K562 (cell line): ENCODE data around the gene STX1A. TPM values are rescaled to one million over a fixed set of nuclear protein-coding genes. Genes with fewer than 3 reads are reported as not detected.

Experiments
- HNRNPH1 ChIP-seq: fragments of 200-400 bp; formaldehyde crosslinking; optimal IDR thresholded peaks from 2 replicates; pipeline ENCODE3; 2017; ENCODE audit warnings: low read depth, mild to moderate bottlenecking, low read length, moderate library complexity
- KAT8 ChIP-seq: fragments of 450-650 bp; IDR thresholded peaks from 2 replicates; pipeline ENCODE4 v1.6.1; 2016; ENCODE audit warnings: low read depth, mild to moderate bottlenecking
- KLF13 ChIP-seq: fragments of 450-650 bp; IDR thresholded peaks from 2 replicates; pipeline ENCODE4 v1.6.1; 2016; ENCODE audit warnings: missing genetic modification characterization, low read depth, mild to moderate bottlenecking, missing compliant biosample characterization, moderate library complexity, borderline replicate concordance
- NCOA4 ChIP-seq: fragments of 450-650 bp; IDR thresholded peaks from 2 replicates; pipeline ENCODE4 v1.6.1; 2018; ENCODE audit warnings: mild to moderate bottlenecking; ENCODE audit not compliant: partially characterized antibody
- NFXL1 ChIP-seq: fragments of 450-650 bp; formaldehyde crosslinking; IDR thresholded peaks from 2 replicates; pipeline ENCODE4 v1.4.0; 2021; ENCODE audit warnings: mild to moderate bottlenecking
- PHB2 ChIP-seq: fragments of 450-650 bp; IDR thresholded peaks from 2 replicates; pipeline ENCODE4 v1.6.1; 2017; ENCODE audit warnings: low read depth
- RAD21 ChIP-seq, 2 experiments: fragments of 250-450 bp in 1 of 2; fragments of 450-650 bp in 1 of 2; sonication (Bioruptor Pico) in 1 of 2; formaldehyde crosslinking in 1 of 2; IDR thresholded peaks in 1 of 2; conservative IDR thresholded peaks in 1 of 2; 2 replicates each; pipeline versions ENCODE4 v1.4.0 to v1.8.0; 2020 to 2022; ENCODE audit warnings: mild to moderate bottlenecking in 2 of 2, moderate library complexity in 1 of 2
- RBM15 ChIP-seq: fragments of 200-400 bp; formaldehyde crosslinking; IDR thresholded peaks from 2 replicates; pipeline ENCODE4 v1.6.1; 2018; ENCODE audit warnings: mild to moderate bottlenecking, low read length, moderate library complexity; ENCODE audit not compliant: insufficient read depth
- SAFB2 ChIP-seq: fragments of 200-400 bp; formaldehyde crosslinking; IDR thresholded peaks from 2 replicates; pipeline ENCODE4 v1.6.1; 2018; ENCODE audit warnings: borderline replicate concordance, low read length, low read depth, moderate library complexity; ENCODE audit not compliant: severe bottlenecking
- SLC30A9 ChIP-seq: fragments of 250-450 bp; sonication (Bioruptor Pico); IDR thresholded peaks from 2 replicates; pipeline ENCODE4 v1.8.0; 2022; ENCODE audit warnings: mild to moderate bottlenecking, moderate library complexity
- SNIP1 ChIP-seq: fragments of 450-650 bp; IDR thresholded peaks from 2 replicates; pipeline ENCODE4 v1.7.1; 2017; ENCODE audit warnings: low read depth, mild to moderate bottlenecking
- ZBTB17 ChIP-seq: fragments of 450-650 bp; formaldehyde crosslinking; IDR thresholded peaks from 2 replicates; pipeline ENCODE4 v1.4.0; 2020; ENCODE audit warnings: mild to moderate bottlenecking
- ZKSCAN1 ChIP-seq: fragments of 150-350 bp; IDR thresholded peaks from 2 replicates; pipeline ENCODE4 v1.6.1; 2016; ENCODE audit warnings: low read depth, low read length
- ZNF124 ChIP-seq: sonication (generic); formaldehyde crosslinking; IDR thresholded peaks from 2 replicates; pipeline ENCODE4 v1.8.1; 2022; ENCODE audit warnings: missing genetic modification reagents
- ZNF184 ChIP-seq: sonication (generic); formaldehyde crosslinking; IDR thresholded peaks from 2 replicates; pipeline ENCODE4 v1.5.0; 2020; ENCODE audit warnings: missing genetic modification reagents
- polyA plus RNA-seq, 8 experiments: library from polyadenylated mRNA; depleted of rRNA in 4 of 8; stranded (reverse) in 5 of 8; unstranded in 3 of 8; fragments of >200 nt; fragmentation: Nextera tagmentation in 2 of 8; fragmentation: Illumina TruSeq in 1 of 8; extraction: Ambion mirVana in 2 of 8; extraction: Trizol in 1 of 8; gene quantifications; 2 replicates each; pipeline versions ENCODE4 v1.2.1 to v1.2.3, GENCODE V29; 2011 to 2014; ENCODE audit warnings: inconsistent platforms in 1 of 8, missing spikeins in 1 of 8
- total RNA-seq, 7 experiments: library from RNA; depleted of rRNA in 6 of 7; stranded (reverse); fragments of >200 nt in 6 of 7; fragmentation: Illumina TruSeq in 2 of 7; extraction: Trizol in 2 of 7; gene quantifications; 2 replicates each; pipeline versions ENCODE4 v1.2.1 to v1.2.3, GENCODE V29; 2011 to 2021; ENCODE audit warnings: low replicate concordance in 1 of 7
- TF ChIP-seq, protein P1 (sequence below): sonication (generic); formaldehyde crosslinking; IDR thresholded peaks from 2 replicates; pipeline ENCODE4 v1.8.1; 2023; ENCODE audit warnings: mild to moderate bottlenecking, missing genetic modification reagents
- TF ChIP-seq, protein P2 (sequence below): sonication (generic); formaldehyde crosslinking; IDR thresholded peaks from 2 replicates; pipeline ENCODE4 v1.8.0; 2022; ENCODE audit warnings: mild to moderate bottlenecking, missing genetic modification reagents
- TF ChIP-seq, protein P3 (sequence below): fragments of 450-650 bp; conservative IDR thresholded peaks from 2 replicates; pipeline ENCODE4 v1.6.1; 2016; ENCODE audit warnings: missing genetic modification characterization, low read depth, mild to moderate bottlenecking, missing compliant biosample characterization, moderate library complexity
- TF ChIP-seq, protein P4 (sequence below): fragments of 450-650 bp; formaldehyde crosslinking; IDR thresholded peaks from 2 replicates; pipeline ENCODE4 v1.4.0; 2020; ENCODE audit warnings: mild to moderate bottlenecking, mixed read lengths

STX1A gene
- total and polyA plus RNA-seq, 9 of the 15 experiments (the other 6 are each of a cell fraction or from before 2014, with no cell fraction given) = 0.04 to 15.1 (median 6.3) TPM

DNA sequence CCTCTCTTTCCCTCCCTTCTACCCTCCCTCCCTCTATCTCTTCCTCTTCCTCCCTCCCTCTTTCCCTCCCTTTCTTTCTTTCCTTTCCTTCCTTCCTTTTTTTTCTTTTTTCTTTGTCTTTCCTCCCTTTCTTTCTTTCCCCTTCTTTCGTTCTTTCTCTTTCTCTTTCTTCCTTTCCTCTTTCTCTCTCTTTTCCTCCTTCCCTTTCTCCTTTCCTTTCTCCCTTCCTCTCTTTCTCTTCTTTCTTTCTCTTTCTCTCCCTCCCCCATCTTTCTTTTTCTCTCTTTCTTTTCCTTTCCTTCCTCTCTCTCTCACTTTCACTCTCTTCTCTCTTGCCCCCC lies 43.2 kb upstream of the STX1A start (continued):
- TF ChIP-seq, protein P1, sequence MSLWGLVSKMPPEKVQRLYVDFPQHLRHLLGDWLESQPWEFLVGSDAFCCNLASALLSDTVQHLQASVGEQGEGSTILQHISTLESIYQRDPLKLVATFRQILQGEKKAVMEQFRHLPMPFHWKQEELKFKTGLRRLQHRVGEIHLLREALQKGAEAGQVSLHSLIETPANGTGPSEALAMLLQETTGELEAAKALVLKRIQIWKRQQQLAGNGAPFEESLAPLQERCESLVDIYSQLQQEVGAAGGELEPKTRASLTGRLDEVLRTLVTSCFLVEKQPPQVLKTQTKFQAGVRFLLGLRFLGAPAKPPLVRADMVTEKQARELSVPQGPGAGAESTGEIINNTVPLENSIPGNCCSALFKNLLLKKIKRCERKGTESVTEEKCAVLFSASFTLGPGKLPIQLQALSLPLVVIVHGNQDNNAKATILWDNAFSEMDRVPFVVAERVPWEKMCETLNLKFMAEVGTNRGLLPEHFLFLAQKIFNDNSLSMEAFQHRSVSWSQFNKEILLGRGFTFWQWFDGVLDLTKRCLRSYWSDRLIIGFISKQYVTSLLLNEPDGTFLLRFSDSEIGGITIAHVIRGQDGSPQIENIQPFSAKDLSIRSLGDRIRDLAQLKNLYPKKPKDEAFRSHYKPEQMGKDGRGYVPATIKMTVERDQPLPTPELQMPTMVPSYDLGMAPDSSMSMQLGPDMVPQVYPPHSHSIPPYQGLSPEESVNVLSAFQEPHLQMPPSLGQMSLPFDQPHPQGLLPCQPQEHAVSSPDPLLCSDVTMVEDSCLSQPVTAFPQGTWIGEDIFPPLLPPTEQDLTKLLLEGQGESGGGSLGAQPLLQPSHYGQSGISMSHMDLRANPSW = no peak
- TF ChIP-seq KLF13 (tag) (no peak), PHB2 (peak; percentile 43; the same call in 1 of the 2 replicates), RBM15 (no peak), ZKSCAN1 (no peak), RAD21 (CRISPR knock-in tag; conservative IDR thresholded peaks at IDR 0.05 in 1 of 2, IDR thresholded peaks at IDR 0.05 in 1 of 2) (no peak), SLC30A9 (CRISPR knock-in tag) (no peak), ZBTB17 (CRISPR knock-in tag) (no peak), SNIP1 (0 out of 2 replicates have a peak, but pooled peaks have one; percentile 55), ZNF124 (no peak), NCOA4 (no peak), ZNF184 (CRISPR knock-in tag) (no peak), KAT8 (no peak), HNRNPH1 (no peak), SAFB2 (no peak), NFXL1 (CRISPR knock-in tag) (no peak)
- TF ChIP-seq, protein P2, sequence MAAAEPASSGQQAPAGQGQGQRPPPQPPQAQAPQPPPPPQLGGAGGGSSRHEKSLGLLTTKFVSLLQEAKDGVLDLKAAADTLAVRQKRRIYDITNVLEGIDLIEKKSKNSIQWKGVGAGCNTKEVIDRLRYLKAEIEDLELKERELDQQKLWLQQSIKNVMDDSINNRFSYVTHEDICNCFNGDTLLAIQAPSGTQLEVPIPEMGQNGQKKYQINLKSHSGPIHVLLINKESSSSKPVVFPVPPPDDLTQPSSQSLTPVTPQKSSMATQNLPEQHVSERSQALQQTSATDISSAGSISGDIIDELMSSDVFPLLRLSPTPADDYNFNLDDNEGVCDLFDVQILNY (CRISPR knock-in tag) = no peak
- TF ChIP-seq, protein P3, sequence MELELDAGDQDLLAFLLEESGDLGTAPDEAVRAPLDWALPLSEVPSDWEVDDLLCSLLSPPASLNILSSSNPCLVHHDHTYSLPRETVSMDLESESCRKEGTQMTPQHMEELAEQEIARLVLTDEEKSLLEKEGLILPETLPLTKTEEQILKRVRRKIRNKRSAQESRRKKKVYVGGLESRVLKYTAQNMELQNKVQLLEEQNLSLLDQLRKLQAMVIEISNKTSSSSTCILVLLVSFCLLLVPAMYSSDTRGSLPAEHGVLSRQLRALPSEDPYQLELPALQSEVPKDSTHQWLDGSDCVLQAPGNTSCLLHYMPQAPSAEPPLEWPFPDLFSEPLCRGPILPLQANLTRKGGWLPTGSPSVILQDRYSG (tag) = no peak
- TF ChIP-seq, protein P4, sequence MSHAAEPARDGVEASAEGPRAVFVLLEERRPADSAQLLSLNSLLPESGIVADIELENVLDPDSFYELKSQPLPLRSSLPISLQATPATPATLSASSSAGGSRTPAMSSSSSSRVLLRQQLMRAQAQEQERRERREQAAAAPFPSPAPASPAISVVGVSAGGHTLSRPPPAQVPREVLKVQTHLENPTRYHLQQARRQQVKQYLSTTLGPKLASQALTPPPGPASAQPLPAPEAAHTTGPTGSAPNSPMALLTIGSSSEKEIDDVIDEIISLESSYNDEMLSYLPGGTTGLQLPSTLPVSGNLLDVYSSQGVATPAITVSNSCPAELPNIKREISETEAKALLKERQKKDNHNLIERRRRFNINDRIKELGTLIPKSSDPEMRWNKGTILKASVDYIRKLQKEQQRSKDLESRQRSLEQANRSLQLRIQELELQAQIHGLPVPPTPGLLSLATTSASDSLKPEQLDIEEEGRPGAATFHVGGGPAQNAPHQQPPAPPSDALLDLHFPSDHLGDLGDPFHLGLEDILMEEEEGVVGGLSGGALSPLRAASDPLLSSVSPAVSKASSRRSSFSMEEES (CRISPR knock-in tag) = no peak
